CD4-positive, alpha-beta T cell treated with Interleukin-1 beta for 1 hour (primary cell): ENCODE measurements around the gene SDR42E1.
A peak's percentile ranks its signal among the peaks of the same experiment; 100 is the strongest.
"Not testable (repeated sequence)": the region's sequence is repeated elsewhere in the genome, so short reads cannot be mapped to it uniquely, and the experiment has no call there.

Source experiments
- DNase-seq, 2 donors: peaks; one replicate each; pipeline ENCODE4 v3.0.0-alpha.2; 2020 to 2022

Gene SDR42E1

DNA sequence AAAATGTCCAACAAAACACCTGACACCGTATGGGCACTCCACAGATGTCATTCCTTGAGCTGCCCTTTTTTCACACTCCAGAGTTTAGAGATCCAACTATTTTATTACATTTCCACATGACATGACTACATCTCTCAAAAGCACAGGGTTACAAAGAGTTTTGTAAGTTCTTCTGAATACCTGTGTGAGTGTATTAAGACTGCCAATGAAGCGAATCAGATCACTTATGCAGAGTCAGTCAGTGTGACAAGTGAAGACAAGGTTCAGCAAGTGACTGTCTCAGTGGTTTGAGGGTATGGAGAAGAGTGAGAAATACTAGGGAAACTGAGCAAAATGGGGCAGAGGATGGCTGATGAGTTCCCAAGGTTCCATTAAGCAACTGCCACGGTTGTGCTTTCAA lies 8.4 kb downstream of the SDR42E1 start:
- no peak for DNase-seq

DNA sequence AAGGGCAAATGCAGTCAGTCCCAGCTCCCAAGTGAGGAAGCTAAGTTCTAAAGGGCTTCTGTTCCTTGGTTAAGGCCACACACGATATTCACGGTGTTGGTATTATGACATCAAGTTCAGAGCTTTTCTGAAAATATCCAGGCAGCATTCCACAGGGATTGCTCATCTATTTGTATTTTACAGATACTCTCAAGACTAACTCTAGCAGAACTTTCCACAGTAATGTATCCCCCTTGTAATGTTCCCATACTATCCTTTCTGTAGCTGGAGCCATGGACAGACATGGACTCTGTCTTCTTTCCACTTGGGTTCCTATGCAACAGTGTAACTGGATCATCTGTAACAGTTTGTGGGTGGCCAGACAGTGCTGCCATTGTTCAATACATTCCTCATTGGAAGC lies 13.5 kb downstream of the SDR42E1 start:
- no peak for DNase-seq

DNA sequence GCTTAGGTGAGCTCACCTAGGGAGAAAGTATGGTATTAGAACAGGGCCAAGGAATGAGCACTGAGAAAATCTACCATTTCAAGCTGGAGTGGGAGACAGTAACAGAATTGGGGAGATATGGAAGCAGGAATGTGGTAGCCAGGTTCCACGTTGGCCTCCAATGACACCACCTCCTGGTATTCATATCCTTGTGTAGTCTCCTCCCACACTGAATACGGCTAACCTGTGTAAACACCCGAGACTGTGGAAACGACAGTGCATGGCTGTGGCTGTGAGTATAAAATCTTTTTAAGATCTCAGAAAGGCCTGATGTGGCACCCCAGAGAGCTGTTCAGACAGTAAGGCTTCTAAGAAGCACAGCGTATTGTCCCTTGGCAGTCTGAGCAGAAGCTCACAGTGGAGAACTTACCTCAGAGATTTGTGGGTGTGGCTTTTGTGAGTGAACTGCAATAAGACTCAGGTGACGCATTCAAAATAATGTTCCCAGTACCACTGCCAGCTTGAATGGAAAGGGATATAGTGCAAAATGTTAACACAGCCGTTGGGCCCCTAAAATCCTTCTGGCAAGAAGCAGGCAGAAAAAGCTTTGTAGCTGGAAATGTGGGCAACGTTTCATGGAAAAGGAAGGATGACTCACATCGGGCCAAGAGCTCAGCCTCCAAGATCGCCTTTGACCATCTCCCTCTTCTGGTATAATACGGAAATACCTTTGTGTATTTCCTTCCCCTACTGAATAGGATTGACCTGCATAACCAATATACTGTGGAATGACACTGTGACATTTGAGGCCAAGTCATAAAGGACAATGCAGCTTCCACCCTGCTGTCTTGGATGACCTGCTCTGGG lies 14.4 kb downstream of the SDR42E1 start:
- DNase-seq: no peak

DNA sequence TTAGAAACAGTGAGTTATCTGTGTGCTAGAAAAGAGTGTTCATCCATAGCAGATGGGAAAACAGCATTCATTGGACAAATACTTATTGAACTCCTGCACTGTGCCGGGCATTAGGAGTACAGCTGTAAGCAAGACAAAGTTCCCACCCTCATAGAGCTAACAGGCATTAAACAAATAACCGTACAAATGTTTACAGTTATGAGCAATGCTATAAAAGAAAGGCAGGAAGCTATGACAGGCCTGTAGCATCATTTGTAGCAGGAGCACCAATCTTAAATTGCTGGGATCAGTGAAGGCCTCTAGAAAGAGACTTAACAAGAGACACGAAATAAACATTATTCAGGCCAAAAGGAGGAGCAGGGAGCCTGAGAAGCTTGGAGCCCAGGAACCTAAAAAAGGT lies 15.6 kb downstream of the SDR42E1 start:
- DNase-seq: no peak

DNA sequence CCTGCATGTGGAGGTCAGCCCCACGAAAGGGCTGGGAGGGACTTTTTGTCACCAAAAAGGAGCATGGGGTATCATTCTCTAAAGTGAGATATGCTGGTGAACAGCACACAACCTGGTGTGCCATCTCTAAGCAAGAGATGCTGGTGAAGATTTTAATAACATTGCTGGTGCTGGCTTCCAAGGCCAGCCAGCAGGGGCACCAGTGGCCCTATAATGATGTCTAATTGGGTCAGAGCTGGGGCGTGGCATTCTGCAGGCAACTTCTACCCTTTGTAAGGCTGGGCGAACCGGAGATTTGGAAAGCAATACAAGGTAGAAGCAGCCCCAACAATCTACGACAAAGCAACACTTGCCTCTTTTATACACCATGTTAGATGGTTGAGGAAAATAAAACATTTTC lies 16.8 kb downstream of the SDR42E1 start:
- no peak for DNase-seq

DNA sequence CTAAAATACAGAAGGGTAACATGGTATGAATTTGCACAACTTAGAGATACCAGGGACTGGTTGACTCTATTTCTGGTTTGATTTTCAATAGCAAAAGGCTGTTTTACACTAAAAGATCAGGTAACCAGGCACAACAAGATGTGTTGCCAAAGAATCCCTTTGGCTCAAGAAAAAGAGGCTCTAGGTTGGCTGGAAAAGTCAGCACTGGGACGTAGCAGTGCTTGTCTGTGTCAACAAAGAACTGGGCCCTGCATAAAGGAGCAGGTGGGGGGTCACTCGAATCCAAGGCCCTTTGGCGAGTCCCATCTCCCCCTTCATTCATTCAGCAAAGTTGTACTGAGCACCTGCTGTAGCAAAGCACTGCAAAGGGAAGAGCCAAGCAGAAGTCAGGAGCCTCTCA lies 18.4 kb downstream of the SDR42E1 start:
- DNase-seq: no peak

DNA sequence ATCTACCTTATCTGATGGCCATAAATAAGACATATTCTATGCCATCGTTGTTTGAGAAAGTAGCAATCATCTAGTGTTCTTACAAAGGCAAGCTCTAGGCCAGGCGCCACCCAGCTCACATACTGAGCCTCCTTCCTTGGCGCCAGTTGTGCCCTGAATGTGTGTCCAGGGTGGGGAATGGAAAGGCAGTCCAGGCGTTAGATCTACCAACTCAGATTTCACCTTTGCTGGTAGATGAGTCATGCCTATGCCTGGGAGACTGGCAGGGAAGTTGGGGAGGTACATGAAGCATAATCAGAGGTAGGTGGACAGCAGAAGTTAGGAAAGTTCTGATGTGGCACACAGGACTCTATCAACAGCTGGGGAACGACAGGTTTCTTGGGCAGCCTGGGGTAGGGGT lies 23.6 kb downstream of the SDR42E1 start:
- DNase-seq: no peak

DNA sequence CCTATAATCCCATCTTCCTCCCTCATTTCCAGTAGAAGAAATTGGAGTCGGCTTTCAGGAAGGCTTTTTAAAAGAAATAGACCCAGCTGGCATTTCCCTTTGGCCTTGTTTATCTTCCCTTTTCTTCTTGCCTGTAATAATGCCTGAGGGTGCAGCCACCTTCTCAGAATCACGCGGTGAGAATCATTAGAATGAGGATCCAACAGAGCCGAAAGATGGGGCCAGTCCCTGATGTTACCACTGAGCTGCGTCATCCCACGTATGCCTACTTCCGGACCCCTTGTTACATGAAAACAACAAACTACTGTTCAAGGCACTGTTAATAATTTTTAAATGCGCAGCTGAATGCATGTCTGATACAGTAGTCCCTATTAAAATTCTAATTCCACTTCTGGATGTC lies 24.1 kb downstream of the SDR42E1 start:
- no peak for DNase-seq

DNA sequence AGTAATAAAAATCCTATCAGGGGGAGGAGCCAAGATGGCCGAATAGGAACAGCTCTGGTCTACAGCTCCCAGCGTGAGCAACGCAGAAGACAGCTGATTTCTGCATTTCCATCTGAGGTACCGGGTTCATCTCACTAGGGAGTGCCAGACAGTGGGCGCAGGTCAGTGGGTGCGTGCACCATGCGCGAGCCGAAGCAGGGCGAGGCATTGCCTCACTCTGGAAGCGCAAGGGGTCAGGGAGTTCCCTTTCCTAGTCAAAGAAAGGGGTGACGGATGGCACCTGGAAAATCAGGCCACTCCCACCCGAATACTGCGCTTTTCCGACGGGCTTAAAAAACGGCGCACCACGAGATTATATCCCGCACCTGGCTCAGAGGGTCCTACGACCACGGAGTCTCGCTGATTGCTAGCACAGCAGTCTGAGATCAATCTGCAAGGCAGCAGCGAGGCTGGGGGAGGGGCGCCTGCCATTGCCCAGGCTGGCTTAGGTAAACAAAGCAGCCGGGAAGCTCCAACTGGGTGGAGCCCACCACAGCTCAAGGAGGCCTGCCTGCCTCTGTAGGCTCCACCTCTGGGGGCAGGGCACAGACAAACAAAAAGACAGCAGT lies 33.8 kb downstream of the SDR42E1 start:
- DNase-seq: not testable (repeated sequence)

DNA sequence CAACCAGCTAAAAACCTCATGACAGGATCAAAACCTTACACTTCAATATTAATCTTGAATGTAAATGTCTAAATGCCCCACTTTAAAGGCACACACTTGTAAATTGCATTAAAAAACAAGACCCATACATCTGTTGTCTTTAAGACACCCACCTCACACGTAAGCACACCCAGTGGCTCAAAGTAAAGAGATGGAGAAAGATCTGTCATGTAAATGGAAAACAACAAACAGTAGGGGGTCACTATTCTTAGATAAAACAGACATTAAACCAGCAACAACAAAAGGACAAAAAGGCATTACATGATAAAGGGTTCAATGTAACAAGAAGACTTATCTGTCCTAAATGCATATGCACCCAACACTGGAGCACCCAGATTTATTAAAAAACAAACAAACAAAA lies 35.6 kb downstream of the SDR42E1 start:
- DNase-seq: no peak

DNA sequence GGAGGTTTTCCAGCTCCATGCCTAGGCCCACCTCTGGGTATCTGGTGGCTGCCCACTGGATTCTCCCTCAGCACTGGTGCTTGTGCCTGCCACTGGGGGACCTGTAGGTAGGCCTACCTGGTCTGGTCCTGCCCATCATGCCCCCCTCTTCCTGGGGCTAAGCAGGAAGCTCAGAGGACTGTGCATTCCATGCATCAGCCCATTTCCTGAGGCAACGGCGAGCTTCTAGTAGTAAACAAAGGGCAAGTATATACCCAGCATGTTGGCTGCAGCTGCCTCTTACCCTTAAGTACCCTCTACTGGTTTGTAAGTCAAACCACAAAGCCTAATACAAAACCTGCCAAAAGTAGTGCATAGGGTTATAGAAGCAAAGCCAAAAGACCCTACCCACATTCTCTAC lies 37.5 kb downstream of the SDR42E1 start:
- no peak for DNase-seq

DNA sequence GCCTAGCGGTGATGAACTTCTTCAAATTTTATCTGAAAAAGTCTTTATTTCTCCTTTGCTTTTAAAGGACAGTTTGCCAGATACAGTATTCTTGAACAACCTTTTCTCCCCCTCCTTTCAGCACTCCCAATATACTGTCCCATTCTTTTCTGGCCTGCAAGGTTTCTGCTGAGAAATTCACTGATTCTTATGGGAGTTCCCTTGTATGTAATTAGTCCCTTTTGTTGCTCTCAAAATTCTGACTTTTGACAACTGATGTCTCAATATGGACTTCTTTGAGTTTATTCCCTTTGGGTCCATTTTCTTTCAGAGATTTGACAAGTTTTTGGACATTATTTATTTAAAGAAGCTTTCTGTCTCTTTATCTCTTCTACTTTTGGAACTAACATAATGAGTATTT lies 39.4 kb downstream of the SDR42E1 start:
- no peak for DNase-seq

DNA sequence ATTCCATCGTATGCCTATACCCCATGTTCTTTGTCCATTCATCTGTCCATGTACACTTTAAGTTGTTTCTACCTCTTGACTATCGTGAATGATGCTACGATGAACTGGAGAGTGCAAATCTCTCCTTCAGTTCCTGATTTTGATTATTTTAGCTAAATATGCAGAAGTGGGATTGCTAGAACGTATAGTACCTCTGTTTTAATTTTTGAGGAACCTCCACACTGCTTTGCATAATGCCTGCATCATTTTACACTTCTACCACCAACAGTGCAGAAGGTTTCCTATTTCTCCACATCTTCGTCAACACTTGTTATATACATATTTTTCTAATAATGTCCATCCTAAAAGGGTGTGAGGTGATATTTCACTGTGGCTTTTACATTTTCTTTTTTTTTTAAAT lies 43.9 kb downstream of the SDR42E1 start:
- DNase-seq: no peak

DNA sequence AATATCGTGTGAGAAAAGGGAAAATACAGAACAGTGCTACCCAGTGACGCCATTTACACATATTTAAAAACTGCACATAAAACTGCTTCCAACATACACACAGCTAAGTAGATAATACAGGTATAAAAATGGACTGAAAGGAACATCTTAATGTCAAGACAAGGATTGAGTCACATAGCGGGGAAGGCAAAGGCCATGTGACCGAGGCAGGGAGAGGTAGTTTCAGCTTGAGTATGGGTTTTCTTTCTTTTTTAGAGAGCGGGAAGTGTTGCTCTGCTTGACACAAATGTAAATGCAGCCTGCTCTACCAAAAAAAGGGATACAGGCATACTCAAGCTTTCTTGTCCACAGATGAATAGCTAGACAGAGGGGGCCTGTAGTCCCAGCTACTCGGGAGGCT lies 46.5 kb downstream of the SDR42E1 start:
- DNase-seq: no peak

DNA sequence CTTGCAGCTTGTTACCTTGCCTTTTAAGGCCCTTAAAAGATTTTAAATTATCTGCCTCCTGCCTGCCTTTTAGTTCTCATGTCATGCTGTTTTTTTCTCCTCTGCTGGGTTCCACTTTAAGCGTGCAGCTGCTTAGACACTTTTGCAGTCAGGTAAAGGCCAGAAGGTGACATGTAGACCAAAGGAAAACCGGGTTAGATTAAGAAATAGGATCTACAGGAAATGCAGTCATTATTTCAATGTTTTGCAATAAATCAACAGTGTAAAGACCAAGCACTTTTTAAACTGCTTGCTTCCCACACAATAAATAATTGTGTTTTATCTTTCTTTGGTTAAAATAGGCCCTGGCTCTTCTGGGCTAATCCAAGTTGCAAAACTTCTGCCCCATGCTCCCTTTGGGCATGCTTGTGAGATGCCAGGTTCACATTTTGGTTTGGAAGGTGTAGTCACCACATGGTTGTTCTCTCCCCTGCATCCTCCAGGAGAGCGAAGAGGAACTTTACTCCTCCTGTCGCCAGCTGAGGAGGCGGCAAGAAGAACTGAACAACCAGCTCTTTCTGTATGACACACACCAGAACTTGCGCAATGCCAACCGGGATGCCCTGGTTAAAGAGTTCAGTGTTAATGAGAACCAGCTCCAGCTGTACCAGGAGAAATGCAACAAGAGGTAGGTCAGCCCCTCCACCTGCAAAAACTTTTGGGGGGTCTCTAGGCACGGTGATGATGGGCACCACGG lies 54.9 kb downstream of the SDR42E1 start:
- peak in 1 of 2 donors; percentile 26 for DNase-seq

DNA sequence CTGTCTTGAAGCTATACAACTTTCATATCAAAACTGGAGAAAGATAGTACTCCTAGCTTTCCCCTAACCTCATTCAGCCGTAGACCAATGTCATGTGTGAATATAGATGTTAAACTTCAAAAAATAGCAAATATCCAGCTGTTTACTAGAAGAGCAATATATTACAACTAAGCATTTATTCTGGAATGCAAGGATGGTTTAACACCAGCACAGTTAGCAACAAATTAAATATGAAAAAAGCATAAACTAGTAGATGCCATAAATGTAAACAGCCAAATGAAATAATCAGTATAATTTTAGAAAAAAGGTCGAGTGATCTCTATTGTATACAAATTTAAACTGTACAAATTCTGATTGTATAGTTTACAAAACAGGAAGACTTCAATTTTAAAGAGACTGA lies 59.7 kb downstream of the SDR42E1 start:
- DNase-seq: no peak

DNA sequence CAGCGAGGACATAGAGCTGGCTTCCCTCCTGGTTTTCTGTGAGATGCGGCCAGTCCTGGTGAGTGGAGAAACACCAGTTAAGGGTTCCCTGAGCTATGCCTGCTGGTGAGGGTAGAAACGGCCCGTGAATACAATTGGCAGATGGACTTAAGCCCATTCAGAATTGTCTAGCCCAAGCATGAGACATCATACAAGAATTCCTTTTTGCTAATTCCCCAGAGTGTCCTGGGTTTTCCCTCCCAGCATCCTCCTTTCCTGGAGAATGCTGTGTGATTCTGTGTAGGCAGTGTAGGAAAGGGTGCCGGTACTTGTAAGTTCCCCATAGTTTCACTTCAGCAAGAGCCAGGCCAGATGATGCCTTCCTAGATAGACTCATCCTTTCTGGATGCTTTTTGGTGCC lies 65.1 kb downstream of the SDR42E1 start:
- DNase-seq: no peak

DNA sequence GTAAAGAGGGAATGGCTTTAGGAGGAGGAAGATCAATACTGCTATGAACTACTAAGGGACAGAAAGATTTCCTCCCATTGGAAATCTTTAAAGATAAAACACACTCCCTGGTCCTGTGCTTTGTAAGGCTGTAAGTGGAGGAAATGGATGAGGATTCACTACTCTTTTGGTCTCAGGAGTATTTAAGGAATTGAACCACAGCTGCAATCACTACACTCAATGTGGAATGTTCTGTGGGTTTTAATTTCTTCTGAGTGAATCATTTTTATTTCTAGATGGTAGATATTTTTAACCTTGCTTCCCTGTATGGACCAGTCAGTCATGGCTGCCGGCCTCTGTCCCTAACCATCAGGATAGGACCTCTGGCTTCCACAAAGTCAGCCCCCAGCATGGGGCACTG lies 65.6 kb downstream of the SDR42E1 start:
- DNase-seq: no peak

DNA sequence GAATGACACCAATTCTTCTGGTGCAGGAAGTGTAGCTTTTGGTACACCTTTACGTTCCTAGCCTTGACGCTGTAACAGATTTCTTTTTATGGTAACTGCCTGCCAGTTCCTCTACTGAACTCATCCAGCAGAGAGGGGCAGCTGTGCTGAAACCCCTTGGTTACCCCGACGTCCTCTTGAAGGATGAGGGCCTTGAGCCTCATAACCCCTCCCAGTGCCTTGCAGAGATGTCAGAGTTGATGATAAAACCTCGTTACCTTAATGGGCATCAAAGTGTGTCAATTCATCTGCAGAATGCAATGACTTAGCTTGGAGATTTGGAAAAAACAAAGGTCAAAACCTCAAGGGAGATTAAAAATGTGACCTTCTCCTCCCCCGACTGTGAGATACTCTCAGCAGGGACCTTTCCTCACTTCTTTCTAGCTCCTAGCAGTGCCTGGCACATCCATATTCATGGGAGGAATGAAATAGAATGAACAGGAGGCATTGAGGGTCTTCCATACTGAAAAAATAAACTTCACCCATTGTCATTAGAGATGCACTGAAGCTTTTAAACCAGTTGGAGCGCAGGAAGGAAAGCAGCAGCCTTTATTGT lies 69.2 kb downstream of the SDR42E1 start:
- no peak for DNase-seq

DNA sequence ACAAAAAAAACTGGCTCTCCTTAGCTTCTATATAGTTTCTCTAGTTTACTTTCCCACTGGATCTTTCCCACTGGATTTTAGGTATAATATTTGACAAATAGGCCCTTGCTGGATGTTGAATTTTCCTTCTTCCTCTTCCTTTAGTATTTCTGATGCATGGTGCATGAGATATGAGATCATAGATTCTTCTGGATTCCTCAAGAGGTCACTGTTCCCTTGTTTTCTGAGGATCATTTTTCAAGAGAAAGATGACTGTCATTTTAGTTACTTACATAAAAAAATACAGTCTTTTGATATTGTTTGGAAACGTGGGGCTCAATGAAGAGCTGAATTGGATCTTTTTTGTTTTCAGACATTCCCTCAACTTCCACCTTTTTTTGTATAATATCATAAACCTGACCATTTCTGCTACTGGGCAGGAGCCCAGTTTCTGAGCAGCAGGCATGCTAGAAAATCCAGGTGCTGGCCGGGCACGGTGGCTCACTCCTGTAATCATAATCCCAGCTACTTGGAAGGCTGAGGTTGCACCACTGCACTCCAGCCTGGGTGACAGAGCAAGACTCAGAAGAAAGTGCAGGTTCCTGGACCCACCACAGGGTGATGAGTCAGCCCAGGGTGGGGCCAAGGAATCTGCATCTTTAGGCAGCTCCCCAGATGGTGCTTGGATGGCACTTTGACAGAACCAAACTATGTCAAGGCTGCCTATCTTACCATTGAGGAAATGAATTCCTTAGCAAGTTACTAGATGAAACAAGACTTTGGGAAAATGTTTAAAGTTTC lies 70.3 kb downstream of the SDR42E1 start:
- peak in 1 of 2 donors; percentile 23 for DNase-seq

DNA sequence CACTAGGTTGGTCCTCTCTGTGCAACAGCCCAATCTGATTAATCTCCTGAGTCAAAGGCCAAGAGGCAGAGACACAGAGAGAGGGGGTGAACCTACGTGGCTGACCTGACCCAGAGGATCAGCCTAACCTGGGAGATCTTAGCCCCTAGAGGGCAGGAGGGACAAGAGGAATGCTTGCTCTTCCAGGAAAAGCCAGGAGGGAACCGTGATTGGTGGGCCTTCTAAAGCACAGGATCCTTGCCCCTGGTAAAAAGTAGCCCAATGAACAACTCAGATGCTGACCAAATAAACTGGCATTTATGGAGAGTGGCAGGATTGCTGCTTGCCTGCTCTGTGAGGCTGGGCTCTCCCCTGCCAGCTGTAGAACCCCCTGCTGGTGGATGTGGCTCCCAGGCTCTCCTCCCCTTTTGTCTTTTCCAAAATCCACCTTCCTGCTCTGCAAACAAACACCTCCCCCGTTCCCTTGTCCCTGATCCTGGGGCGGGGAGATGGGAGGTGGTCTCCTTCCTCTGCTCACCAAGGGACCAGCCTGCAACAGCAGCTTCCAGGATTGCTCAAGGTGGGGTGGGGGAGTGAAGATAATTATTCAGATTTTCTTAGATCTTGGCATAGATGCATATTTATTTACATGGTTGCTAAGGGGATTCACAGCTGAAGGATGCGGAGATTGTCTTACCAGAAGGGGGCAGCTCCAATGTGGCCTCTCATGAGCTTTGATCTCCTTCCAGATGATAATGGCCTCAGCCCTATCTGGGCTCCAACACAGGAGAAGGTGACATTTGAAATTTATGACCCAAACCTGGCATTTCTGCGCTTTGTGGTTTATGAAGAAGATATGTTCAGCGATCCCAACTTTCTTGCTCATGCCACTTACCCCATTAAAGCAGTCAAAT lies 71.9 kb downstream of the SDR42E1 start:
- no peak for DNase-seq
